MM.1S (cell line): ENCODE measurements around the gene SUPT4H1.

ENCODE experiments used
- DNase-seq: peaks from one replicate; pipeline ENCODE4 v3.0.0-alpha.2; 2015
- H2AFZ ChIP-seq: fragments of 300-600 bp; sonication (generic); 2 replicates; pipeline ENCODE4 v1.6.0; 2016; ENCODE audit warnings: antibody characterized with exemption, low read length
- H3F3A ChIP-seq: fragments of 300-600 bp; sonication (generic); 2 replicates; pipeline ENCODE4 v1.6.1; 2016; ENCODE audit warnings: mild to moderate bottlenecking, antibody characterized with exemption, low read length, moderate library complexity, mixed read lengths; ENCODE audit not compliant: insufficient read depth
- H3K27ac ChIP-seq: fragments of 300-600 bp; sonication (generic); 2 replicates; pipeline ENCODE4 v1.5.1; 2016; ENCODE audit warnings: mild to moderate bottlenecking, low read length
- H3K27me3 ChIP-seq: fragments of 300-600 bp; sonication (generic); replicated peaks from 2 replicates; pipeline ENCODE4 v1.6.0; 2016; ENCODE audit warnings: low read length; ENCODE audit not compliant: insufficient read depth
- H3K36me3 ChIP-seq: fragments of 300-600 bp; sonication (generic); replicated peaks from 2 replicates; pipeline ENCODE4 v1.6.1; 2016; ENCODE audit warnings: mild to moderate bottlenecking, low read length, mixed read lengths; ENCODE audit not compliant: insufficient read depth
- H3K4me1 ChIP-seq: fragments of 300-600 bp; sonication (generic); 2 replicates; pipeline ENCODE4 v1.6.1; 2016; ENCODE audit warnings: low read length, mixed read lengths
- H3K4me2 ChIP-seq: fragments of 300-600 bp; sonication (generic); 2 replicates; pipeline ENCODE4 v1.6.0; 2016; ENCODE audit warnings: low read depth, low read length
- H3K4me3 ChIP-seq: fragments of 300-600 bp; sonication (generic); 2 replicates; pipeline ENCODE4 v1.5.1; 2016; ENCODE audit warnings: low read length, mixed read lengths
- H3K79me2 ChIP-seq: fragments of 300-600 bp; sonication (generic); 2 replicates; pipeline ENCODE4 v1.6.1; 2016; ENCODE audit warnings: mixed run types, low read length, mixed read lengths
- H3K9ac ChIP-seq: fragments of 300-600 bp; sonication (generic); 2 replicates; pipeline ENCODE4 v1.6.1; 2016; ENCODE audit warnings: low read length, mixed read lengths
- H3K9me2 ChIP-seq: fragments of 300-600 bp; sonication (generic); replicated peaks from 2 replicates; pipeline ENCODE4 v1.6.1; 2016; ENCODE audit warnings: mild to moderate bottlenecking, low read length, mixed read lengths; ENCODE audit not compliant: insufficient read depth
- H3K9me3 ChIP-seq: fragments of 300-600 bp; sonication (generic); replicated peaks from 2 replicates; pipeline ENCODE4 v1.6.1; 2016; ENCODE audit warnings: mild to moderate bottlenecking, low read length, mixed read lengths; ENCODE audit not compliant: insufficient read depth
- H4K20me1 ChIP-seq: fragments of 300-600 bp; sonication (generic); 2 replicates; pipeline ENCODE4 v1.6.1; 2016; ENCODE audit warnings: mild to moderate bottlenecking, low read length, moderate library complexity, mixed read lengths; ENCODE audit not compliant: insufficient read depth
- EZH2 ChIP-seq: fragments of 300-600 bp; sonication (generic); optimal IDR thresholded peaks from 2 replicates; pipeline ENCODE3; 2017; ENCODE audit warnings: low read depth, mild to moderate bottlenecking, antibody characterized with exemption, low read length, mixed read lengths
- EZH2phosphoT487 ChIP-seq: fragments of 300-600 bp; sonication (generic); IDR thresholded peaks from 2 replicates; pipeline ENCODE4 v1.6.1; 2018; ENCODE audit warnings: antibody characterized with exemption, low read length
- TF ChIP-seq, protein P1 (sequence below): fragments of 300-600 bp; sonication (generic); IDR thresholded peaks from 2 replicates; pipeline ENCODE4 v1.5.1; 2016; ENCODE audit warnings: antibody characterized with exemption, low read length, mixed read lengths

SUPT4H1 gene

DNA sequence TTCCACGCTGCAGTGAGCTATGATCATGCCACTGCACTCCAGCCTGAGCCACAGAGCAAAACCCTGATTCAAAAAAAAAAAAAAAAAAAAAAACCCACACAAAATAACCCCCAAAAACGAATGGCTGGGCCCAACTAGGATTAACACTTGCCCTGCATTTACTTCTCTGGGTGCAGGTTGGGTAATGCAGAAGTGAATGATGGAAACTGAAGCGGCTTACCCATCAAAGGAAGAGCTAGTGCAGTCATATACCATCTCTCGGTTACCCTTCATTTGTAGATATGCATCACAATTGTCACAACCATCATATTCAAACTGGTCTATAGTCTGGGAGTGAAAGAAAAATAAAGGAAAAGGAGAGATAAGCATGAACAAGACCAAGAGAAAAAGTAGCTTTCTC is 819 bp downstream of the SUPT4H1 start:
- no peaks in the 10 kb centered on the region for H3K27me3 ChIP-seq
- H3K36me3 ChIP-seq, result peaks cover 16% of the 10 kb centered on the region
- peak overlapping the region; percentile 100 for H3K4me3 ChIP-seq
- H3K9me2 ChIP-seq, result no peaks in the 10 kb centered on the region
- no peaks in the 10 kb centered on the region for H4K20me1 ChIP-seq
- peak overlapping the region; percentile 94 for H3K9ac ChIP-seq
- TF ChIP-seq, protein P1, sequence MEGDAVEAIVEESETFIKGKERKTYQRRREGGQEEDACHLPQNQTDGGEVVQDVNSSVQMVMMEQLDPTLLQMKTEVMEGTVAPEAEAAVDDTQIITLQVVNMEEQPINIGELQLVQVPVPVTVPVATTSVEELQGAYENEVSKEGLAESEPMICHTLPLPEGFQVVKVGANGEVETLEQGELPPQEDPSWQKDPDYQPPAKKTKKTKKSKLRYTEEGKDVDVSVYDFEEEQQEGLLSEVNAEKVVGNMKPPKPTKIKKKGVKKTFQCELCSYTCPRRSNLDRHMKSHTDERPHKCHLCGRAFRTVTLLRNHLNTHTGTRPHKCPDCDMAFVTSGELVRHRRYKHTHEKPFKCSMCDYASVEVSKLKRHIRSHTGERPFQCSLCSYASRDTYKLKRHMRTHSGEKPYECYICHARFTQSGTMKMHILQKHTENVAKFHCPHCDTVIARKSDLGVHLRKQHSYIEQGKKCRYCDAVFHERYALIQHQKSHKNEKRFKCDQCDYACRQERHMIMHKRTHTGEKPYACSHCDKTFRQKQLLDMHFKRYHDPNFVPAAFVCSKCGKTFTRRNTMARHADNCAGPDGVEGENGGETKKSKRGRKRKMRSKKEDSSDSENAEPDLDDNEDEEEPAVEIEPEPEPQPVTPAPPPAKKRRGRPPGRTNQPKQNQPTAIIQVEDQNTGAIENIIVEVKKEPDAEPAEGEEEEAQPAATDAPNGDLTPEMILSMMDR, result no peak
- TF ChIP-seq EZH2 (no peak), EZH2phosphoT487 (no peak)
- H3K9me3 ChIP-seq, result no peaks in the 10 kb centered on the region
- H3K27ac ChIP-seq, result no peak overlapping the region
- DNase-seq, result no peak
- peaks cover 17% of the 10 kb centered on the region for H3K4me1 ChIP-seq
- peaks cover 22% of the 10 kb centered on the region for H3F3A ChIP-seq
- peak overlapping the region; percentile 89 for H3K4me2 ChIP-seq
- H2AFZ ChIP-seq, result no peak overlapping the region
- H3K79me2 ChIP-seq, result peaks cover 55% of the 10 kb centered on the region

DNA sequence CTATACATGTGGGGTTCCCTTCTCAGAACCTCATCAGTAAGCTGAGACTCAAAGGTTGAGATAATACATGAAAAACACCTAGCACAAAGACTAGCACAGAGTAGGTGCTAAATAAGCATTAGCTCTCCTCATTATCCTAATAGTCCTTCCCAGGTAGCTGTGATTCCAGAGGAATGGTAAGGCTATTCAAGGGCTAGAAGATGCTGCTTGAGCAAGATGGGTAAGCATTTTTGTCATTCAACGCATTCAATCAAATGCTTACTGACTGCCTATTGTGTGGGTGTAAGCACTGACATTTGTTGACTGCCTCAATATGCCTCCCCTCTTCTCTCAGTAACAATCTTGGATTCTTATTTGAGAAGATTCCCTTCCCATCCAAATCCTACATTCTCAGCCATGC is 4.0 kb downstream of the SUPT4H1 start:
- TF ChIP-seq EZH2phosphoT487, result no peak
- TF ChIP-seq, protein P1, result no peak
- no peak for TF ChIP-seq EZH2
- H3F3A ChIP-seq, result peaks cover 42% of the 10 kb centered on the region
- H3K27me3 ChIP-seq, result no peaks in the 10 kb centered on the region
- H2AFZ ChIP-seq, result no peak overlapping the region
- H4K20me1 ChIP-seq, result no peaks in the 10 kb centered on the region
- no peak overlapping the region for H3K9ac ChIP-seq
- H3K4me2 ChIP-seq, result no peak overlapping the region
- H3K9me2 ChIP-seq, result no peaks in the 10 kb centered on the region
- no peak overlapping the region for H3K4me3 ChIP-seq
- peaks cover 16% of the 10 kb centered on the region for H3K36me3 ChIP-seq
- DNase-seq, result no peak
- H3K79me2 ChIP-seq, result peaks cover 64% of the 10 kb centered on the region
- H3K4me1 ChIP-seq, result peaks cover 38% of the 10 kb centered on the region
- no peak overlapping the region for H3K27ac ChIP-seq
- no peaks in the 10 kb centered on the region for H3K9me3 ChIP-seq

DNA sequence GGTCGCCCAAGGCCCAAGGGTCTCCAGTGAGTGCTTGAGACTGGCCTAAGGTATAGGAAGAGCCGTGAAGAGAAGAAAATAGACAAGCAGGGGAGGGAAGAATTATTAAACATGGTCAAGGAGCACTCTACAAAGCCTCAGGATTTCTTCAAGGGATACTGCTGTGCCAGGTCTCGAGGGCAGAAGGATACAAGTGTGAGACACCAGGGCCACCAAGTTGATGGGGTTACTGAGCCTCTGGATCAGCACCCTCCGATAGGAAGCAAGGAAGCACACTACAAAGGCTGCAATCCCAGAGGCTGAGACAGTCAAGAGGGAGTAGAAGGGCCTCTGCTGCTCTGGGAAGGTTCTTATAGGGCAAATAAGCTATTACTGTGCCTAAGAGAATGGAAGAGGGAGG is 6.5 kb downstream of the SUPT4H1 start:
- Histone ChIP-seq H2AFZ (no peak overlapping the region), H3K4me2 (peak overlapping the region; percentile 70), H3K27ac (peak overlapping the region; percentile 96), H3F3A (peaks cover 45% of the 10 kb centered on the region), H3K4me1 (peaks cover 42% of the 10 kb centered on the region), H3K9me2 (no peaks in the 10 kb centered on the region), H3K36me3 (peaks cover 16% of the 10 kb centered on the region), H3K4me3 (peak overlapping the region; percentile 36), H3K27me3 (no peaks in the 10 kb centered on the region), H3K79me2 (peaks cover 74% of the 10 kb centered on the region), H3K9me3 (no peaks in the 10 kb centered on the region), H4K20me1 (no peaks in the 10 kb centered on the region), H3K9ac (peak overlapping the region; percentile 63; the same call in 1 of the 2 replicates)
- TF ChIP-seq EZH2, result no peak
- TF ChIP-seq, protein P1, result no peak
- TF ChIP-seq EZH2phosphoT487, result no peak
- DNase-seq, result no peak
